Measurements from ENCODE around the gene SERPINB6. TPM values are rescaled to one million over a fixed set of nuclear protein-coding genes. Genes with fewer than 3 reads are reported as not detected.

SERPINB6 gene
- total RNA-seq, 1 experiment from 2014 or later, result 39.0 TPM

DNA sequence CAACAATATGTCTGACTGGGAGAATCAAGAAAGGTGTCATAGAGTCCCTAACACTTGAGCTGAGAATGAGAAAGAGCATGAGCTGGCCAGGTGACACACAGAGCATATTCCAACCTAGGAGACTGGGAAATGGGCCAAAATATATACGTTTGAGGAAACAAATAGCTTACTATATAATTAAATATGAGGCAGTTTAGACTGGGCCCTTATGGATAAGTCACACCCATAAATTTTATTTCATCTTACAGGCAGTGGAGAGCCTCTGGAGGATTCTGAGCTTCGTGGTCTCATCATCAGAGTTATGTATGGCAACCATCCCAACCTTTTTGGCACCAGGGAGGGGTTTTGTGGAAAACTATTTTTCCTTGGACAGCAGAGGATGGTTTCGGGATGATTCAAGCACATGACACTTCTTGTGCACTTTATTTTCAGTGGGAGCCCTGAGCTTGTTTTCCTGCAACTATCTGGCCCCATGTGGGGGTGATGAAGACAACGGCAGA, 15.4 kb upstream of the SERPINB6 start:
- no peak overlapping the region for H2AFZ ChIP-seq (ENCODE audit: low read length)
- H3K4ac ChIP-seq (ENCODE audit: low read depth, low read length), result no peak overlapping the region
- peaks cover 4% of the 10 kb centered on the region; the same call in 1 of the 2 replicates for H3K27me3 Mint-ChIP-seq (ENCODE audit: low read depth)
- H3K27me3 ChIP-seq (ENCODE audit: insufficient read depth, low read length), result no peaks in the 10 kb centered on the region
- H2AK5ac ChIP-seq (ENCODE audit: insufficient read length, low read length), result no peak overlapping the region
- no peak overlapping the region for H4K8ac ChIP-seq (replicated peaks; ENCODE audit: insufficient read length, low read depth, low read length)
- no peaks in the 10 kb centered on the region for H3K79me1 ChIP-seq (ENCODE audit: insufficient read depth, low read depth, low read length, poor library complexity, severe bottlenecking)
- H3K56ac ChIP-seq (ENCODE audit: insufficient read length, low read depth, low read length), result no peak overlapping the region
- H3K4me1 ChIP-seq (ENCODE audit: insufficient read depth, low read length), result peaks cover 8% of the 10 kb centered on the region; the same call in 1 of the 2 replicates
- no CpG with 5 or more reads among the region's 4 CpGs for WGBS (ENCODE audit: extremely low coverage, insufficient read length, low lambda C conversion rate)
- TF ChIP-seq, protein P1, sequence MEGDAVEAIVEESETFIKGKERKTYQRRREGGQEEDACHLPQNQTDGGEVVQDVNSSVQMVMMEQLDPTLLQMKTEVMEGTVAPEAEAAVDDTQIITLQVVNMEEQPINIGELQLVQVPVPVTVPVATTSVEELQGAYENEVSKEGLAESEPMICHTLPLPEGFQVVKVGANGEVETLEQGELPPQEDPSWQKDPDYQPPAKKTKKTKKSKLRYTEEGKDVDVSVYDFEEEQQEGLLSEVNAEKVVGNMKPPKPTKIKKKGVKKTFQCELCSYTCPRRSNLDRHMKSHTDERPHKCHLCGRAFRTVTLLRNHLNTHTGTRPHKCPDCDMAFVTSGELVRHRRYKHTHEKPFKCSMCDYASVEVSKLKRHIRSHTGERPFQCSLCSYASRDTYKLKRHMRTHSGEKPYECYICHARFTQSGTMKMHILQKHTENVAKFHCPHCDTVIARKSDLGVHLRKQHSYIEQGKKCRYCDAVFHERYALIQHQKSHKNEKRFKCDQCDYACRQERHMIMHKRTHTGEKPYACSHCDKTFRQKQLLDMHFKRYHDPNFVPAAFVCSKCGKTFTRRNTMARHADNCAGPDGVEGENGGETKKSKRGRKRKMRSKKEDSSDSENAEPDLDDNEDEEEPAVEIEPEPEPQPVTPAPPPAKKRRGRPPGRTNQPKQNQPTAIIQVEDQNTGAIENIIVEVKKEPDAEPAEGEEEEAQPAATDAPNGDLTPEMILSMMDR (conservative IDR thresholded peaks at IDR 0.05), result no peak
- H2BK5ac ChIP-seq (ENCODE audit: insufficient read length, low read length), result no peak overlapping the region
- no peaks in the 10 kb centered on the region for H4K20me1 ChIP-seq (ENCODE audit: control insufficient read depth, insufficient read depth, insufficient read length)
- no peaks in the 10 kb centered on the region for H3K36me3 Mint-ChIP-seq (ENCODE audit: insufficient read depth in 1 of 3, low read depth in 3 of 3)
- no peak overlapping the region for H3K27ac Mint-ChIP-seq
- H3K23me2 ChIP-seq (ENCODE audit: insufficient read length, low read depth, low read length, poor library complexity, severe bottlenecking), result peaks cover 13% of the 10 kb centered on the region
- no peaks in the 10 kb centered on the region for H3K79me2 ChIP-seq (ENCODE audit: insufficient read depth, low read length)
- H3K4me3 Mint-ChIP-seq, result no peak overlapping the region
- H3K9ac ChIP-seq (ENCODE audit: extremely low read depth, insufficient read length, low read length), result no peak overlapping the region
- H3K23ac ChIP-seq (ENCODE audit: insufficient read length, low read depth, low read length), result no peak overlapping the region
- H2BK15ac ChIP-seq (ENCODE audit: low read depth, low read length), result no peak overlapping the region
- H3K14ac ChIP-seq (ENCODE audit: insufficient read depth, low read length), result no peak overlapping the region
- H3K27ac ChIP-seq (ENCODE audit: insufficient read length, low read depth, low read length), result no peak overlapping the region
- no peak overlapping the region for H2BK20ac ChIP-seq (ENCODE audit: low read depth, low read length, poor library complexity, severe bottlenecking)
- no peak overlapping the region for H2BK120ac ChIP-seq (ENCODE audit: low read depth, low read length, poor library complexity, severe bottlenecking)
- H2BK12ac ChIP-seq (ENCODE audit: insufficient read length, low read depth, low read length), result no peak overlapping the region
- no peak overlapping the region for H4K5ac ChIP-seq (ENCODE audit: insufficient read length, low read depth, low read length)
- H4K91ac ChIP-seq (ENCODE audit: insufficient read length, low read depth, low read length), result no peak overlapping the region
- H3K4me2 ChIP-seq (ENCODE audit: insufficient read depth, insufficient read length, low read length), result no peak overlapping the region
- H3K9me3 ChIP-seq (ENCODE audit: control insufficient read depth, low read depth, low read length), result no peaks in the 10 kb centered on the region
- peaks cover 59 to 60% of the 10 kb centered on the region in 2 experiments for H3K4me1 Mint-ChIP-seq
- H3K9me3 Mint-ChIP-seq, result no peaks in the 10 kb centered on the region
- H3T11ph ChIP-seq (ENCODE audit: low read length), result no peak overlapping the region
- DNase-seq, result no peak
- no peak overlapping the region for H3K18ac ChIP-seq (ENCODE audit: insufficient read length, low read depth, low read length)

Measured in H9 (cell line).